ENCODE measurements around the gene STARD8. TPM values are rescaled to one million over a fixed set of nuclear protein-coding genes. Genes with fewer than 3 reads are reported as not detected.
"Not testable (repeated sequence)": the region's sequence is repeated elsewhere in the genome, so short reads cannot be mapped to it uniquely, and the experiment has no call there.

Gene STARD8
- total RNA-seq, 4 donors from 2014 or later = 0.60 to 11.6 (median 3.2) TPM

DNA sequence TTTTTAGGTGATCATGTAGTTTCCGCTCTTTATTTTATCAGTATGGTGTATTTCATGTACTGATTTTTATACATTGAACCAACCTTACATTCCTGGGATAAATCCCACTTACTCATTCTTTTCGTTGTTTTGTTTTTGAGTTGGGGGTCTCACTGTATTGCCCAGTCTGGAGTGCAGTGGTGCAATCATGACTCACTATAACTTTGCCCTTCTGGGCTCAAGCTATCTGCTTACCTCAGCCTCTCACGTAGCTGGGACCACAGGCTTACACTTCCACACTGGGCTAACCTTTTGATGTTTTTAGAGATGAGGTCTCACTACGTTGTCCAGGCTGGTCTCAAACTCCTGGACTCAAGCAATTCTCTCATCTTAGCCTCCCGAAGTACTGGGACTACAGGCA lies 19.5 kb upstream of the STARD8 start:
- in situ Hi-C loops (cut with MboI; ENCODE audit: low pct_ligation_motif_present in 1 of 4, low pct_unique_long_range_greater_than_20kb in 1 of 4, low sequenced_read_pairs in 3 of 4) = no loop called here
- no peaks in the 10 kb centered on the region for H3K9me3 ChIP-seq
- no peaks in the 10 kb centered on the region for H3K4me1 ChIP-seq
- H3K27ac ChIP-seq = no peak overlapping the region
- no peak for TF ChIP-seq EP300 (IDR thresholded peaks at IDR 0.05; ENCODE audit: low read depth)
- TF ChIP-seq, protein P1, sequence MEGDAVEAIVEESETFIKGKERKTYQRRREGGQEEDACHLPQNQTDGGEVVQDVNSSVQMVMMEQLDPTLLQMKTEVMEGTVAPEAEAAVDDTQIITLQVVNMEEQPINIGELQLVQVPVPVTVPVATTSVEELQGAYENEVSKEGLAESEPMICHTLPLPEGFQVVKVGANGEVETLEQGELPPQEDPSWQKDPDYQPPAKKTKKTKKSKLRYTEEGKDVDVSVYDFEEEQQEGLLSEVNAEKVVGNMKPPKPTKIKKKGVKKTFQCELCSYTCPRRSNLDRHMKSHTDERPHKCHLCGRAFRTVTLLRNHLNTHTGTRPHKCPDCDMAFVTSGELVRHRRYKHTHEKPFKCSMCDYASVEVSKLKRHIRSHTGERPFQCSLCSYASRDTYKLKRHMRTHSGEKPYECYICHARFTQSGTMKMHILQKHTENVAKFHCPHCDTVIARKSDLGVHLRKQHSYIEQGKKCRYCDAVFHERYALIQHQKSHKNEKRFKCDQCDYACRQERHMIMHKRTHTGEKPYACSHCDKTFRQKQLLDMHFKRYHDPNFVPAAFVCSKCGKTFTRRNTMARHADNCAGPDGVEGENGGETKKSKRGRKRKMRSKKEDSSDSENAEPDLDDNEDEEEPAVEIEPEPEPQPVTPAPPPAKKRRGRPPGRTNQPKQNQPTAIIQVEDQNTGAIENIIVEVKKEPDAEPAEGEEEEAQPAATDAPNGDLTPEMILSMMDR (IDR thresholded peaks at IDR 0.05) = no peak
- TF ChIP-seq POLR2A (IDR thresholded peaks at IDR 0.05) = no peak
- no peak for TF ChIP-seq POLR2AphosphoS5 (IDR thresholded peaks at IDR 0.05)
- 72 to 74% methylated on average over 3 to 5 of the region's 5 CpGs for WGBS, 2 donors (ENCODE audit: low coverage in 1 of 2)
- no peaks in the 10 kb centered on the region for H3K27me3 ChIP-seq
- H3K4me3 ChIP-seq = no peak overlapping the region
- no peaks in the 10 kb centered on the region for H3K36me3 ChIP-seq
- no peak for DNase-seq
- intact Hi-C loops (cut with DNase I; ENCODE audit: low total_unique reads) = no loop called here

DNA sequence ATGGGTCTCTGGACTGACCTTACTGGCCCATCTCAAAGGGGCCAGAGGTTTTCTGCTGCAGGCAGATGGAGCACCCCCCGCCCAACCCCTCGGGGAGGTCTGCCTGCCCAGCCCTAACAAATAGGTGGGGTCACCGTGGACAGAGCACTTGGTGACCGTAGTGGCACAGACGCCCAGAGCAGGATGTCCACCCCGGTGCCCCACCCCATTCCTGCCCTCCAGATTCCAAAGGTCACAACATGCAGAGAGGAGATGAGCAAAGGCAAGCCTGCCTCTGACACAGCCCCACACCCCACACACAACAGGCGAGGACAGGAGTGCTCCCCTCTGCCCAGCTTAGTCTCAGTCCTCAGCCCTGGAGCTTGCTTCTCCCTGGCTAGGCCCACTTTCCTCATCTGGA lies 17.5 kb upstream of the STARD8 start:
- H3K27ac ChIP-seq; H3K4me3 ChIP-seq; in situ Hi-C loops (cut with MboI; ENCODE audit: low pct_ligation_motif_present in 1 of 4, low pct_unique_long_range_greater_than_20kb in 1 of 4, low sequenced_read_pairs in 3 of 4); intact Hi-C loops (cut with DNase I; ENCODE audit: low total_unique reads); H3K36me3 ChIP-seq; DNase-seq; H3K27me3 ChIP-seq; H3K4me1 ChIP-seq; H3K9me3 ChIP-seq: not testable (repeated sequence)
- 66% methylated on average over 4 of the region's 7 CpGs; no CpG with 5 or more reads in 1 of the 2 donors for WGBS, 2 donors (ENCODE audit: low coverage in 1 of 2)

- DNase-seq = no peak
- in situ Hi-C loops (cut with MboI; ENCODE audit: low pct_ligation_motif_present in 1 of 4, low pct_unique_long_range_greater_than_20kb in 1 of 4, low sequenced_read_pairs in 3 of 4) = no loop called here
- TF ChIP-seq, protein P1 (IDR thresholded peaks at IDR 0.05) = no peak
- no peak for TF ChIP-seq POLR2A (IDR thresholded peaks at IDR 0.05)
- TF ChIP-seq EP300 (IDR thresholded peaks at IDR 0.05; ENCODE audit: low read depth) = no peak
- no peak for TF ChIP-seq POLR2AphosphoS5 (IDR thresholded peaks at IDR 0.05)
- 79% methylated on average over 4 of the region's 4 CpGs; no CpG with 5 or more reads in 1 of the 2 donors for WGBS, 2 donors (ENCODE audit: low coverage in 1 of 2)
- Histone ChIP-seq H3K27ac (no peak overlapping the region), H3K27me3 (no peaks in the 10 kb centered on the region), H3K4me1 (no peaks in the 10 kb centered on the region), H3K36me3 (no peaks in the 10 kb centered on the region), H3K4me3 (no peak overlapping the region), H3K9me3 (no peaks in the 10 kb centered on the region)
- intact Hi-C loops (cut with DNase I; ENCODE audit: low total_unique reads) = no loop called here
Measured at GRCh38 chrX:68631336-68631735, 16.1 kb upstream of the STARD8 start.

- WGBS, 2 donors (ENCODE audit: low coverage in 1 of 2) = 83% methylated on average over 2 of the region's 2 CpGs; no CpG with 5 or more reads in 1 of the 2 donors
- Histone ChIP-seq H3K27ac (no peak overlapping the region), H3K4me1 (no peaks in the 10 kb centered on the region), H3K27me3 (no peaks in the 10 kb centered on the region), H3K36me3 (no peaks in the 10 kb centered on the region), H3K4me3 (no peak overlapping the region), H3K9me3 (no peaks in the 10 kb centered on the region)
- no peak for TF ChIP-seq EP300 (IDR thresholded peaks at IDR 0.05; ENCODE audit: low read depth)
- no peak for TF ChIP-seq POLR2AphosphoS5 (IDR thresholded peaks at IDR 0.05)
- TF ChIP-seq POLR2A (IDR thresholded peaks at IDR 0.05) = no peak
- TF ChIP-seq, protein P1 (IDR thresholded peaks at IDR 0.05) = no peak
- in situ Hi-C loops (cut with MboI; ENCODE audit: low pct_ligation_motif_present in 1 of 4, low pct_unique_long_range_greater_than_20kb in 1 of 4, low sequenced_read_pairs in 3 of 4) (no loop called here), intact Hi-C loops (cut with DNase I; ENCODE audit: low total_unique reads) (no loop called here)
- no peak for DNase-seq
Measured at GRCh38 chrX:68632491-68632890, 15.0 kb upstream of the STARD8 start.

DNA sequence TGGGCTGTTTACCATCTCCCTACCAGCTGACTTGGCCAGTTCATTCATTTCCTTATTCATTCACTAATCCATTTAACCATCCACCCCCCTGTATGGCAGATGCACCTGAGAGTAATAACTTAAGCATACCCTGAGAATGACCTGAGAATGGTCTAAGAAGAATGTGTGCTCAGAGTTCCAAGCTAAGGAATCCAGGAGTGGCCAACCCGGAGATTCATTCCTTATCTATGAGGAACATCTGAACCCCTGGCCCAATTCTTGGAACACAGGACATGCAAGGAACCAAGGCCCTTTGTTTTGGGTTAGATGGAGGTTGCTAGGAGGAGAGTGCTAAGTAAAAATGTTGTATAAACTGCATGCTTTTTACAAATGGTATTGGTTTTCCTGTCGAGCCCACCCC lies 13.5 kb upstream of the STARD8 start:
- H3K27ac ChIP-seq = no peak overlapping the region
- WGBS, 2 donors (ENCODE audit: low coverage in 1 of 2) = 54% methylated on average over 2 of the region's 2 CpGs; no CpG with 5 or more reads in 1 of the 2 donors
- no peaks in the 10 kb centered on the region for H3K4me1 ChIP-seq
- no peaks in the 10 kb centered on the region for H3K9me3 ChIP-seq
- in situ Hi-C loops (cut with MboI; ENCODE audit: low pct_ligation_motif_present in 1 of 4, low pct_unique_long_range_greater_than_20kb in 1 of 4, low sequenced_read_pairs in 3 of 4) (no loop called here), intact Hi-C loops (cut with DNase I; ENCODE audit: low total_unique reads) (no loop called here)
- no peak overlapping the region for H3K4me3 ChIP-seq
- TF ChIP-seq POLR2A (IDR thresholded peaks at IDR 0.05) (no peak), POLR2AphosphoS5 (IDR thresholded peaks at IDR 0.05) (no peak), EP300 (IDR thresholded peaks at IDR 0.05; ENCODE audit: low read depth) (no peak)
- TF ChIP-seq, protein P1 (IDR thresholded peaks at IDR 0.05) = no peak
- no peaks in the 10 kb centered on the region for H3K27me3 ChIP-seq
- H3K36me3 ChIP-seq = no peaks in the 10 kb centered on the region
- no peak for DNase-seq
